Mesenchymal stem cell (in vitro differentiated cells and primary cell): Measurements from ENCODE around the gene RAD9B.
"Not testable (repeated sequence)": the region's sequence is repeated elsewhere in the genome, so short reads cannot be mapped to it uniquely, and the experiment has no call there.

Experiments
- DNase-seq: peaks from one replicate; pipeline ENCODE4 v3.0.0-alpha.2; 2013
- H2AFZ ChIP-seq: one replicate; pipeline ENCODE4 v1.6.1; 2013; ENCODE audit warnings: low read depth, mild to moderate bottlenecking, control low read depth, inconsistent platforms, low read length, moderate library complexity
- H2AK5ac ChIP-seq: 2 replicates; pipeline ENCODE4 v1.6.1; 2013; ENCODE audit warnings: low read length, moderate library complexity, mild to moderate bottlenecking, inconsistent platforms; ENCODE audit not compliant: severe bottlenecking
- H2BK120ac ChIP-seq: one replicate; pipeline ENCODE4 v1.6.1; 2013; ENCODE audit warnings: low read depth, mild to moderate bottlenecking, inconsistent platforms, low read length, moderate library complexity
- H2BK12ac ChIP-seq, 2 experiments: one replicate each; pipeline ENCODE4 v1.6.1; 2013; ENCODE audit warnings: inconsistent platforms in 2 of 2, low read length in 2 of 2, mild to moderate bottlenecking in 2 of 2, moderate library complexity in 2 of 2, control low read depth in 1 of 2
- H2BK15ac ChIP-seq: one replicate; pipeline ENCODE4 v1.6.1; 2013; ENCODE audit warnings: mild to moderate bottlenecking, low read depth, inconsistent platforms; ENCODE audit not compliant: poor library complexity, severe bottlenecking
- H2BK5ac ChIP-seq: 2 replicates; pipeline ENCODE4 v1.6.1; 2013; ENCODE audit warnings: low read depth, mild to moderate bottlenecking, low read length, control low read depth, inconsistent platforms; ENCODE audit not compliant: poor library complexity, severe bottlenecking
- H3K14ac ChIP-seq, 2 experiments: one replicate each; pipeline ENCODE4 v1.6.1; 2013; ENCODE audit warnings: inconsistent platforms in 2 of 2, low read length in 2 of 2, control low read depth in 1 of 2, mild to moderate bottlenecking in 1 of 2, moderate library complexity in 1 of 2
- H3K18ac ChIP-seq, 2 experiments: one replicate each; pipeline ENCODE4 v1.6.1; 2013; ENCODE audit warnings: inconsistent platforms in 2 of 2, low read length in 2 of 2, control low read depth in 1 of 2, low read depth in 1 of 2, mild to moderate bottlenecking in 1 of 2
- H3K23ac ChIP-seq, 2 experiments: one replicate each; pipeline ENCODE4 v1.6.1; 2013; ENCODE audit warnings: inconsistent platforms in 2 of 2, low read length in 2 of 2, mild to moderate bottlenecking in 2 of 2, moderate library complexity in 2 of 2, control low read depth in 1 of 2
- H3K27ac ChIP-seq: 2 replicates; pipeline ENCODE4 v1.5.1; 2013; ENCODE audit warnings: mild to moderate bottlenecking, moderate library complexity, low read length, control low read depth, inconsistent platforms; ENCODE audit not compliant: poor library complexity, severe bottlenecking
- H3K27me3 ChIP-seq, 2 experiments: 2 replicates each; pipeline versions ENCODE4 v1.6.1 to v1.7.0; 2013; ENCODE audit warnings: low read length in 2 of 2, mild to moderate bottlenecking in 2 of 2, moderate library complexity in 2 of 2, control low read depth in 1 of 2, inconsistent platforms in 1 of 2; ENCODE audit not compliant: control insufficient read depth in 1 of 2, insufficient read depth in 1 of 2
- H3K36me3 ChIP-seq, 2 experiments: 2 replicates each; pipeline versions ENCODE4 v1.6.1 to v1.7.0; 2013; ENCODE audit warnings: low read length in 2 of 2, control low read depth in 1 of 2, inconsistent platforms in 1 of 2, low read depth in 1 of 2, mild to moderate bottlenecking in 1 of 2; ENCODE audit not compliant: insufficient read depth in 2 of 2, control insufficient read depth in 1 of 2
- H3K4ac ChIP-seq, 2 experiments: one replicate each; pipeline ENCODE4 v1.6.1; 2013; ENCODE audit warnings: inconsistent platforms in 2 of 2, low read length in 2 of 2, mild to moderate bottlenecking in 2 of 2, moderate library complexity in 2 of 2, control low read depth in 1 of 2, low read depth in 1 of 2
- H3K4me1 ChIP-seq: 2 replicates; pipeline ENCODE4 v1.6.1; 2013; ENCODE audit warnings: low read depth, low read length, control low read depth; ENCODE audit not compliant: control insufficient read depth, insufficient read depth
- H3K4me2 ChIP-seq: 2 replicates; pipeline ENCODE4 v1.6.1; 2013; ENCODE audit warnings: low read length, mild to moderate bottlenecking, inconsistent platforms; ENCODE audit not compliant: poor library complexity, severe bottlenecking
- H3K4me3 ChIP-seq, 2 experiments: 2 replicates each; pipeline versions ENCODE4 v1.5.1 to v1.7.0; 2013; ENCODE audit warnings: low read length in 2 of 2, mild to moderate bottlenecking in 2 of 2, control low read depth in 1 of 2, low read depth in 1 of 2; ENCODE audit not compliant: insufficient read depth in 1 of 2
- H3K79me1 ChIP-seq: replicated peaks from 2 replicates; pipeline ENCODE4 v1.6.1; 2013; ENCODE audit warnings: mild to moderate bottlenecking, control low read depth, low read length, inconsistent platforms; ENCODE audit not compliant: poor library complexity, severe bottlenecking
- H3K9ac ChIP-seq: 2 replicates; pipeline ENCODE4 v1.7.0; 2013; ENCODE audit warnings: mild to moderate bottlenecking, low read length, moderate library complexity
- H3K9me3 ChIP-seq: 2 replicates; pipeline ENCODE4 v1.7.0; 2013; ENCODE audit warnings: mild to moderate bottlenecking, low read length; ENCODE audit not compliant: control insufficient read depth
- H4K8ac ChIP-seq: one replicate; pipeline ENCODE4 v1.6.1; 2013; ENCODE audit warnings: inconsistent platforms, mild to moderate bottlenecking, low read length, moderate library complexity
- H4K91ac ChIP-seq: one replicate; pipeline ENCODE4 v1.6.1; 2013; ENCODE audit warnings: mild to moderate bottlenecking, low read length, inconsistent platforms
- WGBS: methylation state at CpG from one replicate; pipeline ENCODE4 v1.1.7; 2013; ENCODE audit warnings: mixed read lengths; 5-methylcytosine and 5-hydroxymethylcytosine counted together

The RAD9B gene

DNA sequence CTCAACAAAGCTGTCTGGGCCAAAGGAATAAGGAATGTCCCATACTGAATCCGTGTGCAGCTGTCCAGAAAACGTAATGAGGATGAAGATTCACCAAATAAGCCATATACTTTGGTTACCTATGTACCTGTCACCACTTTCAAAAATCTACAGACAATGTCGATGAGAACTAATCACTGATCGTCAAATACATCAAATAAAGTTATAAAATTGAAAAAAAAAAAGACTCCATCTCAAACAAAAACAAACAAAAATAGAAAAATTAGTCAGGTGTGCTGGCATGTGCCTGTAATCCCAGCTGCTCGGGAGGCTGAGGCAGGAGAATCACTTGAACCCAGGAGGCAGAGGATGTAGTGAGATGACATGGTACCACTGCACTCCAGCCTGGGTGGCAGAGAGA lies 40.9 kb upstream of the RAD9B start:
- H3K4ac ChIP-seq, H2AK5ac ChIP-seq, H3K4me2 ChIP-seq, H3K4me3 ChIP-seq, H2BK15ac ChIP-seq, H3K23ac ChIP-seq, H2AFZ ChIP-seq, H3K14ac ChIP-seq, H2BK5ac ChIP-seq, H3K27ac ChIP-seq, H4K91ac ChIP-seq, H4K8ac ChIP-seq, DNase-seq, H2BK120ac ChIP-seq, H3K9ac ChIP-seq, H3K4me1 ChIP-seq, H3K27me3 ChIP-seq, H2BK12ac ChIP-seq, H3K9me3 ChIP-seq, H3K18ac ChIP-seq: not testable (repeated sequence)
- 90% methylated on average over 5 of the region's 5 CpGs for WGBS
- Histone ChIP-seq H3K36me3 (peaks cover 7 to 25% of the 10 kb centered on the region in 2 experiments), H3K79me1 (peaks cover 27% of the 10 kb centered on the region)

DNA sequence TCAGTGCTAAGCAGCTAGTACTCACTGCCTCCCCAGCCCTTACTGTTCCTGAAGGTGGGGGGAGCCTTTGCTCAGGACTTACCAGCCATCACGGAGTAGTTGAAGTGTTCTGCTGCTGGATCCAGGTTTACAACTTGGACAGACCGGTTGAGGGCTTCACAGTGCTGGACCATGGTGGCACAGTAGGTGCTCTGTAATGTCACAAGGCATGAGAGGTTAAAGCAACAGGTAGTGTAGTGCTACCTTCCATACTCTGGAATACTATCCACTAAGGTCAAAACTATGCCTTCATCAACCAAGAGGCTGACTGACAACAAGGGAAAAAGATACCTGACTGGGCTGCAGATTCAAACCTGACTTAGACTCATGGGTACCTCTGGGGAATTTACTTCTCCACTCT lies 37.1 kb upstream of the RAD9B start:
- no peak overlapping the region for H2BK5ac ChIP-seq
- H2BK12ac ChIP-seq = no peak overlapping the region
- peaks cover 7 to 16% of the 10 kb centered on the region in 2 experiments for H3K36me3 ChIP-seq
- no peak overlapping the region for H3K27ac ChIP-seq
- H2BK15ac ChIP-seq = no peak overlapping the region
- H4K91ac ChIP-seq = no peak overlapping the region
- H3K79me1 ChIP-seq = peaks cover 36% of the 10 kb centered on the region
- H3K18ac ChIP-seq = no peak overlapping the region
- no peak overlapping the region for H2BK120ac ChIP-seq
- H2AK5ac ChIP-seq = no peak overlapping the region
- no peak overlapping the region for H3K23ac ChIP-seq
- no peaks in the 10 kb centered on the region for H3K9me3 ChIP-seq
- H3K14ac ChIP-seq = no peak overlapping the region
- H3K4me1 ChIP-seq = peaks cover 6% of the 10 kb centered on the region
- H3K4me2 ChIP-seq = no peak overlapping the region
- no peaks in the 10 kb centered on the region for H3K27me3 ChIP-seq
- H3K4me3 ChIP-seq = no peak overlapping the region
- no peak overlapping the region for H2AFZ ChIP-seq
- H3K9ac ChIP-seq = no peak overlapping the region
- no peak overlapping the region for H4K8ac ChIP-seq
- DNase-seq = no peak
- 89% methylated on average over 2 of the region's 2 CpGs for WGBS
- no peak overlapping the region for H3K4ac ChIP-seq

DNA sequence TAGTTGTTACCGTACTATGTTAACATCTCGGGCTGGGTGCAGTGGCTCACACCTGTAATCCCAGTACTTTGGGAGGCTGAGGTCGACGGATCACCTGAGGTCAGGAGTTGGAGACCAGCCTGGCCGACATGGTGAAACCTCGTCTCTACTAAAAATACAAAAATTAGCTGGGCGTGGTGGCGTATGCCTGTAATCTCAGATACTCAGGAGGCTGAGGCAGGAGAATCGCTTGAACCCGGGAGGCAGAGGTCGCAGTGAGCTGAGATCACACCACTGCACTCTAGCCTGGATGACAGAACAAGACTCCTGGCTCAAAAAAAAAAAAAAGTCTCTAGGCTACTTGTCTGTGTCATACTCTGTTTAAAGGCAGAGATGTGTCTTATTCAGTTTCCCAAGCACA lies 36.4 kb upstream of the RAD9B start:
- not testable (repeated sequence) for H4K91ac ChIP-seq, H3K14ac ChIP-seq, DNase-seq, H3K18ac ChIP-seq, H3K27ac ChIP-seq, H2BK120ac ChIP-seq, H3K9me3 ChIP-seq, H3K4ac ChIP-seq, H3K4me1 ChIP-seq, H2AK5ac ChIP-seq, H3K27me3 ChIP-seq, H3K23ac ChIP-seq, H2BK15ac ChIP-seq, H3K4me2 ChIP-seq, H2BK12ac ChIP-seq, H4K8ac ChIP-seq, H3K4me3 ChIP-seq, H2AFZ ChIP-seq, H2BK5ac ChIP-seq
- H3K9ac ChIP-seq = peak overlapping the region; percentile 99
- peaks cover 3 to 16% of the 10 kb centered on the region in 2 experiments for H3K36me3 ChIP-seq
- peaks cover 33% of the 10 kb centered on the region for H3K79me1 ChIP-seq
- WGBS = 98% methylated on average over 10 of the region's 11 CpGs

DNA sequence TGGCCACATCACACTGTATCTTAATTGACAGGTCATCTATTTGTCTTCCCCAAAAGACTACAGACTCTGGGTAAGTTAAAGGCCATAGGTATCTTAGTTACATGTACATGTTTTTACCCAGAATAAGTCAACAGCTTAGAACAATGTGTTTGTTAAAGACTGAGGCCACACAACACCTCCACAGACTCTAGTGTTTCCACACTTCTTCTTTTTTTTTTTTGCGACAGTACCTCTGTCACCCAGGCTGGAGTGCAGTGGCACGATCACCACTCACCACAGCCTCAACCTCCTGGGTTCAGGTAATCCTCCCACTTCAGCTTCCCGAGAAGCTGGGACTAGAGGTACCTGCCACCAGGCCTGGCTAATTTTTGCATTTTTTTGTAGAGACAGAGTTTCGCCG lies 35.3 kb upstream of the RAD9B start:
- H2AK5ac ChIP-seq = no peak overlapping the region
- H3K9me3 ChIP-seq = no peaks in the 10 kb centered on the region
- no peak overlapping the region for H3K18ac ChIP-seq
- no peak overlapping the region for H3K4ac ChIP-seq
- no peak overlapping the region for H2BK120ac ChIP-seq
- no peak for DNase-seq
- H3K4me1 ChIP-seq = peaks cover 6% of the 10 kb centered on the region
- H3K23ac ChIP-seq = no peak overlapping the region
- no peak overlapping the region for H4K8ac ChIP-seq
- WGBS = 81% methylated on average over 5 of the region's 5 CpGs
- H2BK5ac ChIP-seq = no peak overlapping the region
- H2BK12ac ChIP-seq = no peak overlapping the region
- H2BK15ac ChIP-seq = no peak overlapping the region
- H3K27me3 ChIP-seq = no peaks in the 10 kb centered on the region
- no peak overlapping the region for H4K91ac ChIP-seq
- H2AFZ ChIP-seq = no peak overlapping the region
- H3K27ac ChIP-seq = no peak overlapping the region
- peak overlapping the region; percentile 99 for H3K9ac ChIP-seq
- H3K14ac ChIP-seq = no peak overlapping the region
- H3K79me1 ChIP-seq = peaks cover 27% of the 10 kb centered on the region
- peaks cover under 1 to 16% of the 10 kb centered on the region in 2 experiments for H3K36me3 ChIP-seq
- no peak overlapping the region for H3K4me2 ChIP-seq
- peak overlapping the region in 1 of 2 experiments; percentile 92 for H3K4me3 ChIP-seq
